NCI-H128 (cell line): ENCODE results near the gene SHISA6.

Experiments used
- DNase-seq: peaks from one replicate; lab custom pipeline; 2025; ENCODE audit not compliant: unreplicated experiment; lab: John Stamatoyannopoulos, UW

SHISA6 gene

GRCh38 chr17:11438673-11439072 lies 197.7 kb downstream of the SHISA6 start:
- no peak for DNase-seq

- no peak for DNase-seq
These were observed 200.0 kb downstream of the SHISA6 start for GRCh38 chr17:11441004-11441403.

GRCh38 chr17:11446316-11446715 lies 205.3 kb downstream of the SHISA6 start:
- DNase-seq = no peak

- no peak for DNase-seq
These were observed 213.1 kb downstream of the SHISA6 start for GRCh38 chr17:11454096-11454495.

GRCh38 chr17:11458279-11458678 lies 217.3 kb downstream of the SHISA6 start:
- no peak for DNase-seq

- no peak for DNase-seq
These were observed 218.9 kb downstream of the SHISA6 start for GRCh38 chr17:11459861-11460331.

GRCh38 chr17:11461993-11462548 lies 221.1 kb downstream of the SHISA6 start:
- no peak for DNase-seq

- no peak for DNase-seq
These were observed 226.6 kb downstream of the SHISA6 start for GRCh38 chr17:11467639-11468038.

GRCh38 chr17:11485336-11486100 lies 244.5 kb downstream of the SHISA6 start:
- DNase-seq = no peak

- DNase-seq = no peak
These were observed 245.3 kb downstream of the SHISA6 start for GRCh38 chr17:11486101-11486867.

- no peak for DNase-seq
These were observed 245.9 kb downstream of the SHISA6 start for GRCh38 chr17:11486868-11487310.

- no peak for DNase-seq
These were observed 246.5 kb downstream of the SHISA6 start for GRCh38 chr17:11487469-11487868.

GRCh38 chr17:11488407-11488806 lies 247.4 kb downstream of the SHISA6 start:
- no peak for DNase-seq

GRCh38 chr17:11490171-11490755 lies 249.2 kb downstream of the SHISA6 start:
- DNase-seq = no peak

GRCh38 chr17:11492511-11492910 lies 251.5 kb downstream of the SHISA6 start:
- DNase-seq = no peak

- no peak for DNase-seq
These were observed 252.9 kb downstream of the SHISA6 start for GRCh38 chr17:11493936-11494335.

GRCh38 chr17:11495613-11496012 lies 254.6 kb downstream of the SHISA6 start:
- no peak for DNase-seq

GRCh38 chr17:11499881-11500280 lies 258.9 kb downstream of the SHISA6 start:
- no peak for DNase-seq

- DNase-seq = no peak
These were observed 262.5 kb downstream of the SHISA6 start for GRCh38 chr17:11503308-11504035.

- DNase-seq = no peak
These were observed 265.6 kb downstream of the SHISA6 start for GRCh38 chr17:11506635-11507034.

- DNase-seq = no peak
These were observed 270.7 kb downstream of the SHISA6 start for GRCh38 chr17:11511696-11512095.
